HG03135 (cell line): Measurements from ENCODE around the gene INAFM1.

Experiments used
- ATAC-seq: cut with Tn5 transposase; IDR thresholded peaks from one replicate; pipeline ENCODE4 v1.9.1; 2021; ENCODE audit warnings: mild to moderate bottlenecking, moderate library complexity; ENCODE audit not compliant: unreplicated experiment

The INAFM1 gene

GRCh38 chr19:47274071-47274890 lies at the start of gene INAFM1:
TSS of gene INAFM1 (plus strand) at chr19:47274885. CDS start at chr19:47274920, 35 bp downstream.
- ATAC-seq: peak; percentile 45

- ATAC-seq: peak; percentile 34
Measured at GRCh38 chr19:47225746-47226425, 48.8 kb upstream of the INAFM1 start.

GRCh38 chr19:47226426-47227351 lies 48.0 kb upstream of the INAFM1 start:
- ATAC-seq: peak; percentile 32

- ATAC-seq: no peak
Measured at GRCh38 chr19:47227352-47228167, 47.1 kb upstream of the INAFM1 start.

DNA sequence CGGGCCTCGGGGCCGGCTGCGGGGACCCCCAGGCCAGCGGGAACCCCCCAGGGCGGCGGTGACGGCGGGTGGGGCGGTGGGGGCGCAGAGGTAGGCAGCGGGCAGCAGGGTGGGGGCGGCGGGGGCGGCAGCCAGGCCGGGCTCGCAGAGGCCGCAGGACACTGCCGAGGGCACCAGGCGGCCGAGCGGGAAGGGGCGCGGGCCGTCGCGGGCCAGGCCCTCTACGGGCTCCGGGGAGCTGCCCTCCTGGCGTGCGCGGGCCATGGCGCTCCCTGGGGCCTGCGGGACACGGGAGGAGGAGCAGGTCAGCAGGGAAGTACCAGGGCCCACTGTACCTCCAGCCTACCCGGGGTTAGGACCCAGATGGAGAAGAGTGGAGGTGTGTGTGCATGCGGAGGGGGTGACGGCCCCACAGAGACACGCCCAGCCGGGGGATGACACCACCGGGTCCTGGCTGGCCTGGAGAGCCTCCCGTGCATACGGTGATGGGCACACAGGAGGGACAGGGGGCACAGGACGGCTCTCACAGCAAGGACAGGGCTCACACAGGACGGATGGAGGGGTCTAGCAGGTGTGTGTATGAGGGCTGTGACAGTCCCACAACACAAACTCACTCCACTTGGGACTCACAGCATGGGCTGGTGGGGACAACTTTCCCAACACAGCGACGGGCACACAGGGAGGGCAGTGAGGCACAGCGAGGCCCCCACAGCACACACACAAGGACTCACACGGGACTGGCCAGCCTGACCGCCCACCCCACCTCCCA lies 46.3 kb upstream of the INAFM1 start:
- ATAC-seq: no peak

DNA sequence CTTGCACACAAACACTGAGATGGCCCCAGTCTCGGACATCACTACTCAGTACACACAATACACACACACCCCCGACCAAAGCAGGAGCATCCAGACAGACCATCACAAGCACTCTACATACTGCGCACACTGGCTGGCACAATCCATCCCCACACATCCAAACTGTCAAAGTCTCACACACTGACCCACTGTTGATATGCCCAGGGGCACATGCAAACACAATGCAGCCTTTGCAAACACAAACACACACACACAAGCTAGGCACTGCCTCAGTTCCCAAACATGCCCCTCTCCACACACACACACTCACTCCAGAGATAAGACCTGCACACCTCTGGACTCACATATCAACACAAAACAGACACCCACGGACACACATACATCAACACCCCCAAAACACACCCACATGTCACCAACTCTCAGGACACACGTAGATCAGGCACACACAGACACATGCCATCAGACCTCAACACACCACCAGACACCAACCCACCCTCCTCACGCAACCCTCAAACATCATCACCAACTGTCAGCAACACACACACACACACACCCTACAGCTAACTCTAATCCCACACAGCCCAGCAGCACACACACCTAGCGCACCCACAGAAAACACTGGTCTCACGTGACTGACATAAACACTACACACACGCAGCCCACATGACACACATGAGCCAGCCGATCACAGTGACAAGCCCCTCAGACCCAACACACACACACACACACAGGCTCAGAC lies 45.6 kb upstream of the INAFM1 start:
- no peak for ATAC-seq

GRCh38 chr19:47229676-47230053 lies 45.0 kb upstream of the INAFM1 start:
- no peak for ATAC-seq

DNA sequence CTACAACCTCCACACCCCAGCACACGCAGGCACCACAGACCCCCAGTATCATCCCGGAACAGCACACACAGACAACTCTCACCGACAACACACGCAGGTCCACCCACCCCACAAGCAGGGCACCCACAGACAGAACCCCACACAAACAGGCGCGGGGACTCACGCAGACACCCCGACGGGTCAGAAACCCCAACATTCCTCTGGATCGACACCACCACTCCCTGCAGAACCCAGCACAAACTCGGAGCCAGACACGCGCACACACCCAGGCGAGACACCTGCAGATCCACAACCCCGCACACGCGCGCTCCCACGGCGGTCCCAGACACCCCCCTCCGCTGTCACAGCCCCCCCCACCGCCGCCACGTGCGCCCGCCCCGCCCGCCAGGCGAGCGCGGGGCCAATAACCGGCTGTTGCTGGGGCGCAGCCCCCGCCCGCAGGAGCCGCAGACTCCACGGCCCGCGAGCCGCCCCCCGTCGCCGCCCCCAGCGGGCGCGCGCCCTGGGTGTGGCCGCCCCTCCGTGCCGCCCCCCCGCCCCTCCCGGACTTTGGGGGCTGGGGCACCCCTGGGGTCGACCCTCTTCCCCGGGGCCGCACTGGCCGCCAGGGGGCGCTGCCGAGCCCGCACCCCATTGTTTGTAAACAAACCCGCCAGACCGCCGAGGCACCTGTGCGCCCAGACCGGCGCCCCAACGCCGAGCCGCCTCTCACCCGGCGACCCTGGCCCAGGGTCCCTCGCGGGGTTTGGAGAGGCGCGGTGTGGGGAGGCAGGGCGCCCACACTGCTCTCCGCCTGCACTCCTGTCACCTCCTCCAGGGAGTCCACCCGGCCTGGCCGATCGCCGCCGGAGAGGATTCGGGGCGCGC lies 44.4 kb upstream of the INAFM1 start:
- ATAC-seq: no peak

DNA sequence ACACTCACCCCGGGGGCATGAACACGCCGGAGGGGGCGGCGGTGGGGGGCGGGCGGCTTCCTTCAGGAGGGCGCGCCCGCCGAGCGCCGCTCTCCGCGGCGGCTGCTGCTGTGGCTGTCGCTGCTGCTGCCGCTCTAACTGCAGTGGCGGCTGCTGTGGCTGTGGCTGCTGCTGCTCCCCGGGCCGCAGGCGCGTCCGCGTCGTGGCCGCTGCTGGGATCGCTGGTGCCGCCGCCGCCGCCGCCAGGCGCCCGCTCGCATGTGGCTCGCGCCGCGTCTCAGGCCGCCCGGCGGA lies 43.8 kb upstream of the INAFM1 start, which contains the start of gene BBC3:
BBC3 (minus strand) TSS at position 279 of the 294 bp plus-strand sequence. CDS start 2,768 bp downstream, outside the sequence.
- ATAC-seq: no peak

DNA sequence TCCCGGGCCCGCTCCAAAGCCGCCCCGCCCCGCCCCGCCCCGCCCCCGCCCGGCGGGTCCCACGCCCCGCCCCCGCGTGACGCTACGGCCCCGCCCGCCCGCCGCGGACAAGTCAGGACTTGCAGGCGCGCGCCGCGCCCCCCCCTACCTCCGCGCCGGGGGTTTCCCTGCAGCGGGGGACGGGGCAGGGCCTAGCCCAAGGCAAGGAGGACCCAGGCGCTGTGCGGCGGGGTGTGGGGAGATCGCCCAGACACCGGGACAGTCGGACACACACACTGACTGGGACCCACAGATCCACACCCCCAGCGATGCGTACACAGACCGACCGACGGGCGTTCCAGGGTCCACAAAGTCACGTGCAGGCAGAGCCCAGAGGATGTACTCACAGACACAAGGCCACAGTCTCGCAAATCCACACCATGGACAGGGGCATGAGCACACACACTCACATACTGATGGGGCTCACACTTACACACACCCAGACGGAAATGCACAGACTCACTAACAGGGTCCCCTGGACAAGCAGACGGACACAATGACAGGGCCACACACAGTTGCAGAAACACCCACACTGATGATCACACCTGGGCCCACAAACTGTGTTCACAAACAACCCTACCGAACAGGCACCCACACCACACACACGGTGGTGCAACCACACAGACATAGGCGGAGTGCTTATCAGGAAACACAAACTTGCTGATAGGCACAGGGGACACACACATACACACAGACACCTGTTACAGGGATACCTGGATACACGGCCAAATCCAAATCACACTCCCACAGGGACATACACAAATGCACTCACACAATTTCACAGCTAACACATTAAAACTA lies 43.2 kb upstream of the INAFM1 start:
- ATAC-seq: no peak

- no peak for ATAC-seq
Measured at GRCh38 chr19:47232422-47233211, 42.1 kb upstream of the INAFM1 start.

DNA sequence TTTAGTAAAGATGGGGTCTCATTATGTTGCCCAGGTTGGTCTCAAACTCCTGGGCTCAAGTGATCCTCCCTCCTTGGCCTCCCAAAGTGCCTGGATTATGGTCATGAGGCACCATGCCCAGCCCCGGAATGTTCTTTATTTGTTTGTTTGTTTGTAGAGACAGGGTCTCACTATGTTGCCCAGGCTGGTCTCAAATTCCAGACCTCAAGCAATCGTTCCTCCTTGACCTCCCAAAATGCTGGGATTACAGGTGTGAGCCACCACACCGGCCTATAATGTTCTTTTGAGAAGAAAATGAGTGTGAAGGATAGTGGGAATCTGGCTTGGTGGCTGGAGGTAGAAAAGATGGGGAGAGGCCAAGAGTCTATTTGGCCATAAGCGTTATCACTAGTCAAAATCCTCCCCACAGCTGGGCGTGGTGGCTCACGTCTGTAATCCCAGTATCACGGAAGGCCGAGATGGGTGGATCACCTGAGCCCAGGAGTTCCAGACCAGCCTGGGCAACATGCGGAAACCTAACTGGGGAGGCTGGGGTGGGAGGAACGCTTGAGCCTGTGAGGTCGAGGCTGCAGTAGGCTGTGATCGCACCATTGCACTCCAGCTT lies 38.5 kb upstream of the INAFM1 start:
- no peak for ATAC-seq

GRCh38 chr19:47239152-47239551 lies 35.5 kb upstream of the INAFM1 start:
- no peak for ATAC-seq

- ATAC-seq: no peak
Measured at GRCh38 chr19:47239610-47240296, 34.9 kb upstream of the INAFM1 start.

DNA sequence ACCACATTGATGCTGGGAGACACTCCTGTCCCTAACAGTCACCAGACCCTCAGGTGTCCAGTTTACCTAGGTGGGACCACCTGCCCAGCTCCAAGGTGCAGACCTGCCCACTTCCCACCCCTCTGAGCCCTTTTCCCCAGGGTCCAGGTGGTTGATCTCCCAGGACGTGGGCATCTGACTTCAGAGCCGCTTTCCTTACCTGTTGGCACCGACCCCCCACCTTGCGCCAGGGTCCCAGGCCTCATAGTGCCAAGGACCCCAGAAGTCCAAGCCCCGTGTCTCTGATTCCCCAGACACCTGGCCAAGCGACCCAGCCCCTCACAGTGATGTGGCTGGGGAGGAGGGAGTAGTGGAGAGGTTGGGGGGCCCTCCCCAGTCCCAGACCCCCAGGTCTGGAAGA lies 34.1 kb upstream of the INAFM1 start:
- no peak for ATAC-seq
